WTC11 (cell line): Measurements from ENCODE around the gene AGBL4. TPM values are rescaled to one million over a fixed set of nuclear protein-coding genes. Genes with fewer than 3 reads are reported as not detected.

Experiments used
- ATAC-seq: fragments of 200-7000 bp; cut with Tn5 transposase; 2 replicates; pipeline ENCODE4 v1.10.0; 2021; ENCODE audit warnings: mild to moderate bottlenecking, moderate library complexity
- CTCF ChIA-PET: fragments of 300-600 bp; sonication (Branson Sonifier 250); formaldehyde crosslinking; loops from one replicate; lab custom pipeline; 2021; ENCODE audit warnings: antibody characterized with exemption; lab: Charles Lee
- POLR2A ChIA-PET: fragments of 350-600 bp; sonication (Branson Sonifier 250); formaldehyde crosslinking; loops from one replicate; lab custom pipeline; 2021; ENCODE audit warnings: antibody characterized with exemption; lab: Charles Lee
- DNase-seq: peaks from one replicate; pipeline ENCODE4 v3.0.0; 2021; ENCODE audit warnings: low spot score
- H3K27ac Mint-ChIP-seq: 2 replicates; pipeline ENCODE4 v1.8.0; 2021; ENCODE audit warnings: mixed read lengths
- H3K27me3 Mint-ChIP-seq: 2 replicates; pipeline ENCODE4 v1.8.0; 2021; ENCODE audit warnings: low read depth, mild to moderate bottlenecking, moderate library complexity, mixed read lengths
- H3K36me3 Mint-ChIP-seq: 2 replicates; pipeline ENCODE4 v1.8.0; 2021; ENCODE audit warnings: mixed read lengths
- H3K4me1 Mint-ChIP-seq: 2 replicates; pipeline ENCODE4 v1.8.0; 2022; ENCODE audit warnings: mixed read lengths
- H3K4me3 Mint-ChIP-seq: 2 replicates; pipeline ENCODE4 v1.8.0; 2021; ENCODE audit warnings: mild to moderate bottlenecking, moderate library complexity, mixed read lengths
- H3K9me3 Mint-ChIP-seq: 2 replicates; pipeline ENCODE4 v1.8.0; 2021; ENCODE audit warnings: mixed read lengths
- EMX1 ChIP-seq: fragments of 250-450 bp; sonication (Bioruptor Pico); IDR thresholded peaks from 2 replicates; pipeline ENCODE4 v1.8.0; 2021; ENCODE audit warnings: mild to moderate bottlenecking
- FOXJ3 ChIP-seq: sonication (generic); formaldehyde crosslinking; IDR thresholded peaks from 2 replicates; pipeline ENCODE4 v1.9.0; 2021; ENCODE audit warnings: missing genetic modification reagents, mild to moderate bottlenecking, borderline replicate concordance
- GTF2I ChIP-seq: fragments of 250-450 bp; sonication (Bioruptor Pico); conservative IDR thresholded peaks from 2 replicates; pipeline ENCODE4 v1.4.0; 2021; ENCODE audit warnings: mild to moderate bottlenecking
- KAT7 ChIP-seq: sonication (generic); formaldehyde crosslinking; IDR thresholded peaks from 2 replicates; pipeline ENCODE4 v1.8.1; 2023; ENCODE audit warnings: missing genetic modification reagents, mild to moderate bottlenecking, borderline replicate concordance
- MYBL2 ChIP-seq: sonication (generic); formaldehyde crosslinking; IDR thresholded peaks from 2 replicates; pipeline ENCODE4 v1.8.1; 2023; ENCODE audit warnings: mild to moderate bottlenecking, moderate library complexity, missing genetic modification reagents
- NFYB ChIP-seq: sonication (generic); formaldehyde crosslinking; conservative IDR thresholded peaks from 2 replicates; pipeline ENCODE4 v1.8.0; 2022; ENCODE audit warnings: low read depth, missing genetic modification reagents
- NR3C1 ChIP-seq: sonication (generic); formaldehyde crosslinking; conservative IDR thresholded peaks from 2 replicates; pipeline ENCODE4 v1.8.1; 2023; ENCODE audit warnings: low read depth, mild to moderate bottlenecking, missing genetic modification reagents
- RELA ChIP-seq: sonication (generic); formaldehyde crosslinking; IDR thresholded peaks from 2 replicates; pipeline ENCODE4 v1.8.1; 2022; ENCODE audit warnings: missing genetic modification reagents, mild to moderate bottlenecking, borderline replicate concordance
- SOX15 ChIP-seq: fragments of 250-450 bp; sonication (Bioruptor Pico); IDR thresholded peaks from 2 replicates; pipeline ENCODE4 v1.9.0; 2021; ENCODE audit warnings: mild to moderate bottlenecking
- USF1 ChIP-seq: sonication (generic); formaldehyde crosslinking; IDR thresholded peaks from 2 replicates; pipeline ENCODE4 v1.8.0; 2022; ENCODE audit warnings: mild to moderate bottlenecking, missing genetic modification reagents
- USF2 ChIP-seq: sonication (generic); formaldehyde crosslinking; IDR thresholded peaks from 2 replicates; pipeline ENCODE4 v1.8.1; 2023; ENCODE audit warnings: mild to moderate bottlenecking, missing genetic modification reagents, moderate library complexity
- ZBTB21 ChIP-seq: sonication (generic); formaldehyde crosslinking; IDR thresholded peaks from 2 replicates; pipeline ENCODE4 v1.8.1; 2023; ENCODE audit warnings: mild to moderate bottlenecking, missing genetic modification reagents, borderline replicate concordance
- ZNF416 ChIP-seq: fragments of 250-450 bp; sonication (Bioruptor Pico); IDR thresholded peaks from 2 replicates; pipeline ENCODE4 v1.9.0; 2021; ENCODE audit warnings: mild to moderate bottlenecking, inconsistent platforms
- ZNF423 ChIP-seq: fragments of 250-450 bp; sonication (Bioruptor Pico); IDR thresholded peaks from 2 replicates; pipeline ENCODE4 v2.1.2; 2022; ENCODE audit warnings: mild to moderate bottlenecking, moderate library complexity
- total RNA-seq: library from RNA; stranded (reverse); gene quantifications from 3 replicates; pipeline ENCODE4 v1.2.3, GENCODE V29; 2021
- TF ChIP-seq, protein P1 (sequence below): sonication (generic); formaldehyde crosslinking; IDR thresholded peaks from 2 replicates; pipeline ENCODE4 v1.8.1; 2023; ENCODE audit warnings: mild to moderate bottlenecking, missing genetic modification reagents, moderate library complexity
- TF ChIP-seq, protein P2 (sequence below): sonication (generic); formaldehyde crosslinking; IDR thresholded peaks from 2 replicates; pipeline ENCODE4 v1.8.1; 2023; ENCODE audit warnings: mild to moderate bottlenecking, moderate library complexity, missing genetic modification reagents
- TF ChIP-seq, protein P3 (sequence below): fragments of 200-600 bp; IDR thresholded peaks from 2 replicates; pipeline ENCODE4 v1.8.0; 2022; ENCODE audit warnings: antibody characterized with exemption
- TF ChIP-seq, protein P4 (sequence below): sonication (generic); formaldehyde crosslinking; IDR thresholded peaks from 2 replicates; pipeline ENCODE4 v1.8.1; 2022; ENCODE audit warnings: mild to moderate bottlenecking, moderate library complexity, missing genetic modification reagents
- TF ChIP-seq, protein P5 (sequence below): sonication (generic); formaldehyde crosslinking; conservative IDR thresholded peaks from 2 replicates; pipeline ENCODE4 v1.8.1; 2023; ENCODE audit warnings: mild to moderate bottlenecking, low read depth, missing genetic modification reagents, moderate library complexity

The AGBL4 gene
- total RNA-seq, 1 experiment from 2014 or later: 0.87 TPM

- Mint-ChIP-seq H3K36me3 (no peaks in the 10 kb centered on the region), H3K27me3 (no peaks in the 10 kb centered on the region), H3K9me3 (no peaks in the 10 kb centered on the region), H3K4me3 (no peak overlapping the region), H3K4me1 (peaks cover 3% of the 10 kb centered on the region), H3K27ac (no peak overlapping the region)
- POLR2A ChIA-PET: no interaction called here
- CTCF ChIA-PET: interaction anchor here (1.0 kb wide), 1 partner anchor 708 kb away, joined by 3 read pairs; no protein-coding TSS in a partner anchor
- TF ChIP-seq SOX15 (CRISPR knock-in tag): no peak
- TF ChIP-seq, protein P1, sequence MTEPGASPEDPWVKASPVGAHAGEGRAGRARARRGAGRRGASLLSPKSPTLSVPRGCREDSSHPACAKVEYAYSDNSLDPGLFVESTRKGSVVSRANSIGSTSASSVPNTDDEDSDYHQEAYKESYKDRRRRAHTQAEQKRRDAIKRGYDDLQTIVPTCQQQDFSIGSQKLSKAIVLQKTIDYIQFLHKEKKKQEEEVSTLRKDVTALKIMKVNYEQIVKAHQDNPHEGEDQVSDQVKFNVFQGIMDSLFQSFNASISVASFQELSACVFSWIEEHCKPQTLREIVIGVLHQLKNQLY: no peak
- TF ChIP-seq FOXJ3 (CRISPR knock-in tag): no peak
- no peak for TF ChIP-seq ZNF416 (CRISPR knock-in tag)
- no peak for TF ChIP-seq KAT7 (CRISPR knock-in tag)
- TF ChIP-seq MYBL2 (CRISPR knock-in tag): no peak
- TF ChIP-seq, protein P2, sequence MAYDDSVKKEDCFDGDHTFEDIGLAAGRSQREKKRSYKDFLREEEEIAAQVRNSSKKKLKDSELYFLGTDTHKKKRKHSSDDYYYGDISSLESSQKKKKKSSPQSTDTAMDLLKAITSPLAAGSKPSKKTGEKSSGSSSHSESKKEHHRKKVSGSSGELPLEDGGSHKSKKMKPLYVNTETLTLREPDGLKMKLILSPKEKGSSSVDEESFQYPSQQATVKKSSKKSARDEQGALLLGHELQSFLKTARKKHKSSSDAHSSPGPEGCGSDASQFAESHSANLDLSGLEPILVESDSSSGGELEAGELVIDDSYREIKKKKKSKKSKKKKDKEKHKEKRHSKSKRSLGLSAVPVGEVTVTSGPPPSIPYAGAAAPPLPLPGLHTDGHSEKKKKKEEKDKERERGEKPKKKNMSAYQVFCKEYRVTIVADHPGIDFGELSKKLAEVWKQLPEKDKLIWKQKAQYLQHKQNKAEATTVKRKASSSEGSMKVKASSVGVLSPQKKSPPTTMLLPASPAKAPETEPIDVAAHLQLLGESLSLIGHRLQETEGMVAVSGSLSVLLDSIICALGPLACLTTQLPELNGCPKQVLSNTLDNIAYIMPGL (CRISPR knock-in tag): no peak
- DNase-seq (no peak), ATAC-seq (no peak)
These were observed 1080.4 kb downstream of the AGBL4 start for GRCh38 chr1:48943393-48943792.

DNA sequence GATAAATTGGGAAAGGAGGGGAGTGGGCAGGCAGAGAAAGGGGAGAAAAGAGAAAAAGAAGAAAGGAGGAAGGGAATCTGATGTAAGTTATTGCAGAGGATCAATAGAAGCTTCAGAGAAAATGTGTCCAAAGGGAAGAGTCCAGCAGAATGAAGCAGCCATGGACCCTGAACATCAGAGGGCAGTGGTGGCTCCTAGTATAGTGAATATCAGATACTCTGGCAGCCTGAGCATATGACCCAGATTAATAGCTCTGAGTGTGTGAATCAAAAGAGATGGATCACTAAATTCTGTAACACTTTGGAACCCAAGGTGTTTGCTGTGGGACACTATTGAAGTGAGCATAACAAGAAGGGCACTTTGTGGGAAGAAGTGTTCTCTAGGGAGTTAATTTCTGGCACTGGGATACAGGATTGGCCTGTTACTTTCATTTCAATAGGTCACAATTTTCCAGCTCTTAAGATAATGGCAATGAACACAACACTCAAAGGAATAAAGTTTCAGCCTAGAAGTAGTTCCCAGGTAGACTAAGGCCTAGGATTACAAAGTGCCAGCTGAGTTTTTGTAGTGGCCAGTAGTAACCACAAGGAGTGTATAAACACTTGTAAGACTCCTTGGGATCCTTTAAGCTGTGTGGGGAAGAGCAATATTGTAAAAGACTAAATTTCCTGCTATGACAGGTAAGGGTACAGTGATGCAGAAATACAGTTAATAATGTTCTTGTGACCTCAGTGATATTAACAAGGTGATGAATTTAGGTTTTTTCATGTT is 1082.6 kb downstream of the AGBL4 start:
- POLR2A ChIA-PET: no interaction called here
- TF ChIP-seq, protein P3, sequence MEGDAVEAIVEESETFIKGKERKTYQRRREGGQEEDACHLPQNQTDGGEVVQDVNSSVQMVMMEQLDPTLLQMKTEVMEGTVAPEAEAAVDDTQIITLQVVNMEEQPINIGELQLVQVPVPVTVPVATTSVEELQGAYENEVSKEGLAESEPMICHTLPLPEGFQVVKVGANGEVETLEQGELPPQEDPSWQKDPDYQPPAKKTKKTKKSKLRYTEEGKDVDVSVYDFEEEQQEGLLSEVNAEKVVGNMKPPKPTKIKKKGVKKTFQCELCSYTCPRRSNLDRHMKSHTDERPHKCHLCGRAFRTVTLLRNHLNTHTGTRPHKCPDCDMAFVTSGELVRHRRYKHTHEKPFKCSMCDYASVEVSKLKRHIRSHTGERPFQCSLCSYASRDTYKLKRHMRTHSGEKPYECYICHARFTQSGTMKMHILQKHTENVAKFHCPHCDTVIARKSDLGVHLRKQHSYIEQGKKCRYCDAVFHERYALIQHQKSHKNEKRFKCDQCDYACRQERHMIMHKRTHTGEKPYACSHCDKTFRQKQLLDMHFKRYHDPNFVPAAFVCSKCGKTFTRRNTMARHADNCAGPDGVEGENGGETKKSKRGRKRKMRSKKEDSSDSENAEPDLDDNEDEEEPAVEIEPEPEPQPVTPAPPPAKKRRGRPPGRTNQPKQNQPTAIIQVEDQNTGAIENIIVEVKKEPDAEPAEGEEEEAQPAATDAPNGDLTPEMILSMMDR: no peak
- TF ChIP-seq USF1 (CRISPR knock-in tag) (no peak), ZBTB21 (no peak), RELA (no peak), NFYB (no peak), EMX1 (CRISPR knock-in tag) (no peak), USF2 (no peak)
- CTCF ChIA-PET: no interaction called here
- H3K27me3 Mint-ChIP-seq: 0 out of 2 replicates have a peak, but pooled peaks cover 4% of the 10 kb centered on the region
- peak; percentile 48; the same call in 1 of the 2 replicates for ATAC-seq
- no peak overlapping the region for H3K27ac Mint-ChIP-seq
- no peak overlapping the region for H3K4me3 Mint-ChIP-seq
- no peak for DNase-seq
- H3K36me3 Mint-ChIP-seq: no peaks in the 10 kb centered on the region
- H3K9me3 Mint-ChIP-seq: no peaks in the 10 kb centered on the region
- H3K4me1 Mint-ChIP-seq: no peaks in the 10 kb centered on the region

- H3K36me3 Mint-ChIP-seq: no peaks in the 10 kb centered on the region
- no peak for TF ChIP-seq NR3C1
- TF ChIP-seq, protein P4, sequence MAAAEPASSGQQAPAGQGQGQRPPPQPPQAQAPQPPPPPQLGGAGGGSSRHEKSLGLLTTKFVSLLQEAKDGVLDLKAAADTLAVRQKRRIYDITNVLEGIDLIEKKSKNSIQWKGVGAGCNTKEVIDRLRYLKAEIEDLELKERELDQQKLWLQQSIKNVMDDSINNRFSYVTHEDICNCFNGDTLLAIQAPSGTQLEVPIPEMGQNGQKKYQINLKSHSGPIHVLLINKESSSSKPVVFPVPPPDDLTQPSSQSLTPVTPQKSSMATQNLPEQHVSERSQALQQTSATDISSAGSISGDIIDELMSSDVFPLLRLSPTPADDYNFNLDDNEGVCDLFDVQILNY (CRISPR knock-in tag): no peak
- TF ChIP-seq ZNF423 (CRISPR knock-in tag): no peak
- TF ChIP-seq, protein P5, sequence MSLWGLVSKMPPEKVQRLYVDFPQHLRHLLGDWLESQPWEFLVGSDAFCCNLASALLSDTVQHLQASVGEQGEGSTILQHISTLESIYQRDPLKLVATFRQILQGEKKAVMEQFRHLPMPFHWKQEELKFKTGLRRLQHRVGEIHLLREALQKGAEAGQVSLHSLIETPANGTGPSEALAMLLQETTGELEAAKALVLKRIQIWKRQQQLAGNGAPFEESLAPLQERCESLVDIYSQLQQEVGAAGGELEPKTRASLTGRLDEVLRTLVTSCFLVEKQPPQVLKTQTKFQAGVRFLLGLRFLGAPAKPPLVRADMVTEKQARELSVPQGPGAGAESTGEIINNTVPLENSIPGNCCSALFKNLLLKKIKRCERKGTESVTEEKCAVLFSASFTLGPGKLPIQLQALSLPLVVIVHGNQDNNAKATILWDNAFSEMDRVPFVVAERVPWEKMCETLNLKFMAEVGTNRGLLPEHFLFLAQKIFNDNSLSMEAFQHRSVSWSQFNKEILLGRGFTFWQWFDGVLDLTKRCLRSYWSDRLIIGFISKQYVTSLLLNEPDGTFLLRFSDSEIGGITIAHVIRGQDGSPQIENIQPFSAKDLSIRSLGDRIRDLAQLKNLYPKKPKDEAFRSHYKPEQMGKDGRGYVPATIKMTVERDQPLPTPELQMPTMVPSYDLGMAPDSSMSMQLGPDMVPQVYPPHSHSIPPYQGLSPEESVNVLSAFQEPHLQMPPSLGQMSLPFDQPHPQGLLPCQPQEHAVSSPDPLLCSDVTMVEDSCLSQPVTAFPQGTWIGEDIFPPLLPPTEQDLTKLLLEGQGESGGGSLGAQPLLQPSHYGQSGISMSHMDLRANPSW: no peak
- TF ChIP-seq USF2: no peak
- no peak for TF ChIP-seq GTF2I (CRISPR knock-in tag)
These were observed 1083.4 kb downstream of the AGBL4 start for GRCh38 chr1:48940354-48940753.

More at GRCh38 chr1:48940354-48940753, 1083.4 kb downstream of the AGBL4 start:
- Mint-ChIP-seq H3K9me3 (no peaks in the 10 kb centered on the region), H3K27ac (no peak overlapping the region), H3K4me1 (no peaks in the 10 kb centered on the region), H3K4me3 (no peak overlapping the region), H3K27me3 (0 out of 2 replicates have a peak, but pooled peaks cover 4% of the 10 kb centered on the region)
- POLR2A ChIA-PET: no interaction called here
- ATAC-seq (no peak), DNase-seq (no peak)
- CTCF ChIA-PET: no interaction called here
